ENCODE results near the gene GRIP1. TPM values are rescaled to one million over a fixed set of nuclear protein-coding genes. Genes with fewer than 3 reads are reported as not detected.

Gene GRIP1
- total RNA-seq, 1 donor from 2014 or later = 9.1 TPM

DNA sequence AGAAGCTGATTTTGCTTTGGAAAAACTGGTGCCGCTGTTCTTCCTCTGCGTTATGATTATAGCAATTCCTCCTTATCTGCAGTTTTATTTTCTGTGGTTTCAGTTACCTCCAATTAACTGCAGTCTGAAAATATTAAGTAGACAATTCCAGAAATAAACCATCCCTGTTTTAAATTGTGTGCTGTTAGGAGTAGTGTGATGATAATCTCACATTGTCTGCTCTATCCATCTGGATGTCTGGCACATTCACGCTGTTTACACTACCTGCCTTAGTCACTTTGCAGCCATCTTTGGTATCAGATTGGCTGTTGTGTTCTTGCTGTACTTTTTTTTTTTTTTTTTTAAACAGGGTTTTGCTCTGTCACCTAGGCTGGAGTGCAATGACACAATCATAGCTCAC lies 141.0 kb downstream of the GRIP1 start:
- TF ChIP-seq, protein P1, sequence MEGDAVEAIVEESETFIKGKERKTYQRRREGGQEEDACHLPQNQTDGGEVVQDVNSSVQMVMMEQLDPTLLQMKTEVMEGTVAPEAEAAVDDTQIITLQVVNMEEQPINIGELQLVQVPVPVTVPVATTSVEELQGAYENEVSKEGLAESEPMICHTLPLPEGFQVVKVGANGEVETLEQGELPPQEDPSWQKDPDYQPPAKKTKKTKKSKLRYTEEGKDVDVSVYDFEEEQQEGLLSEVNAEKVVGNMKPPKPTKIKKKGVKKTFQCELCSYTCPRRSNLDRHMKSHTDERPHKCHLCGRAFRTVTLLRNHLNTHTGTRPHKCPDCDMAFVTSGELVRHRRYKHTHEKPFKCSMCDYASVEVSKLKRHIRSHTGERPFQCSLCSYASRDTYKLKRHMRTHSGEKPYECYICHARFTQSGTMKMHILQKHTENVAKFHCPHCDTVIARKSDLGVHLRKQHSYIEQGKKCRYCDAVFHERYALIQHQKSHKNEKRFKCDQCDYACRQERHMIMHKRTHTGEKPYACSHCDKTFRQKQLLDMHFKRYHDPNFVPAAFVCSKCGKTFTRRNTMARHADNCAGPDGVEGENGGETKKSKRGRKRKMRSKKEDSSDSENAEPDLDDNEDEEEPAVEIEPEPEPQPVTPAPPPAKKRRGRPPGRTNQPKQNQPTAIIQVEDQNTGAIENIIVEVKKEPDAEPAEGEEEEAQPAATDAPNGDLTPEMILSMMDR (IDR thresholded peaks at IDR 0.05) = no peak
- H3K27ac Mint-ChIP-seq (ENCODE audit: unreplicated experiment) = no peak overlapping the region
- H3K4me3 Mint-ChIP-seq (ENCODE audit: unreplicated experiment) = no peak overlapping the region
- no peaks in the 10 kb centered on the region for H3K36me3 Mint-ChIP-seq (ENCODE audit: unreplicated experiment)
- DNase-seq (ENCODE audit: extremely low spot score, unreplicated experiment) = no peak
- no peaks in the 10 kb centered on the region for H3K4me1 Mint-ChIP-seq (ENCODE audit: unreplicated experiment)
- no peaks in the 10 kb centered on the region for H3K9me3 Mint-ChIP-seq (ENCODE audit: unreplicated experiment)
- H3K27me3 Mint-ChIP-seq (ENCODE audit: unreplicated experiment) = no peaks in the 10 kb centered on the region

DNA sequence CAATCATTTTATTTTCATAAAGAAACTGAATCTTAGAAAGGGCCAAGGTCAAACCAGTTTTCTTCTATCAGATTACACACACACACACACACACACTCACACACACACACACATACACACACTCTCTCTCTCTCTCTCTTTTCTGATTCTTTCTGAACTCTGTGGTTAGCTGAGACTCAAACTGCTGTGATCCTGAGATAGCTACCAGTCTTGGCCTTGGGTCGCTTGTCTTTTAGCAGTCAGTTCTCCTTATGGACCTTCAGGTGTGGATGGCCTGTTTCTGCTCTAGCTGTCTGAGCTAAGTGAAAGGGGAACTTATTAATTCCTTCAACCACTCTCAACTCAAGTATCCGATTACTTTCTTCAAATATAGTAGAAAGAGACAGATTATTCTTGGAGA lies 145.1 kb downstream of the GRIP1 start:
- Mint-ChIP-seq H3K36me3 (ENCODE audit: unreplicated experiment) (no peaks in the 10 kb centered on the region), H3K9me3 (ENCODE audit: unreplicated experiment) (peaks cover 5% of the 10 kb centered on the region), H3K4me1 (ENCODE audit: unreplicated experiment) (no peaks in the 10 kb centered on the region), H3K4me3 (ENCODE audit: unreplicated experiment) (no peak overlapping the region), H3K27ac (ENCODE audit: unreplicated experiment) (no peak overlapping the region), H3K27me3 (ENCODE audit: unreplicated experiment) (no peaks in the 10 kb centered on the region)
- DNase-seq (ENCODE audit: extremely low spot score, unreplicated experiment) = no peak
- TF ChIP-seq, protein P1 (IDR thresholded peaks at IDR 0.05) = no peak

DNA sequence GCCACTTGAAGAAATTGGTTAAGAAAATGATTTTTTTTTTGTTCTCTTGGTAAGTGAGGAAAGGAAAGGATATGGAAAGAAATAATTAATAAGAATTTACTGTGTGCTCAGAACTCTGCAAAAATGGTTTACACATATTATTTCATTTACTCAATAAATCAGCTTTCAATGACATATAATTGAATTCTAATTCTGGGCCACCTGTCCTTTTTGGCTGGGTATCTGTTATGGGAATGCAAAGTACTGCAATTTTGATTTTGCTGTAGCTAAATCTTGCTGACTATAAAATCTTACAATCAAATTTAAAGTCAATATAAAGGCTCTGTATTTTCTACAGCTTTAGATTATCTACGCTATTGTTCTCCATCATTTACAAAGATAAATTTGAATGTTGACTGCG lies 147.1 kb downstream of the GRIP1 start:
- Mint-ChIP-seq H3K4me3 (ENCODE audit: unreplicated experiment) (no peak overlapping the region), H3K4me1 (ENCODE audit: unreplicated experiment) (no peaks in the 10 kb centered on the region), H3K27ac (ENCODE audit: unreplicated experiment) (no peak overlapping the region), H3K9me3 (ENCODE audit: unreplicated experiment) (peaks cover 11% of the 10 kb centered on the region), H3K36me3 (ENCODE audit: unreplicated experiment) (no peaks in the 10 kb centered on the region), H3K27me3 (ENCODE audit: unreplicated experiment) (no peaks in the 10 kb centered on the region)
- no peak for DNase-seq (ENCODE audit: extremely low spot score, unreplicated experiment)
- TF ChIP-seq, protein P1 (IDR thresholded peaks at IDR 0.05) = no peak

DNA sequence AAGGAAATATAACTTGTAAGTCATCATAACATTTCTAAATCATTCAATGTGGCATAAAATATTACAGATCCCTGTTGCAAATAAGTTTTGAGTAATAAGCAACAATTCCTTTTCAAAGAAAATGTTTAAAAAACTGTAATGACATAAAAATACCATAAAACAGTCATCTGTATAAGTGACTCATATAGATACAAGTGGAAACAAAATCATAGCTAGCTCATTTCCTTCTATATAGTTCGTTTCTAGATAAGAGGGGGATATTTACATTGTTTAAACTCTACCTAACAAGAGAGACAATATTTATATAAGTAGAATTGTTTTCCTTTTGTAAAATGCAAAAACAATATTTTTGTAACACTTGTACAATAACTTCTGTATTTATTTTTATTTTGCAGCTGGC lies 148.9 kb downstream of the GRIP1 start:
- no peak for DNase-seq (ENCODE audit: extremely low spot score, unreplicated experiment)
- no peak overlapping the region for H3K27ac Mint-ChIP-seq (ENCODE audit: unreplicated experiment)
- H3K4me1 Mint-ChIP-seq (ENCODE audit: unreplicated experiment) = no peaks in the 10 kb centered on the region
- TF ChIP-seq, protein P1 (IDR thresholded peaks at IDR 0.05) = no peak
- H3K36me3 Mint-ChIP-seq (ENCODE audit: unreplicated experiment) = no peaks in the 10 kb centered on the region
- no peak overlapping the region for H3K4me3 Mint-ChIP-seq (ENCODE audit: unreplicated experiment)
- peaks cover 11% of the 10 kb centered on the region for H3K9me3 Mint-ChIP-seq (ENCODE audit: unreplicated experiment)
- no peaks in the 10 kb centered on the region for H3K27me3 Mint-ChIP-seq (ENCODE audit: unreplicated experiment)

DNA sequence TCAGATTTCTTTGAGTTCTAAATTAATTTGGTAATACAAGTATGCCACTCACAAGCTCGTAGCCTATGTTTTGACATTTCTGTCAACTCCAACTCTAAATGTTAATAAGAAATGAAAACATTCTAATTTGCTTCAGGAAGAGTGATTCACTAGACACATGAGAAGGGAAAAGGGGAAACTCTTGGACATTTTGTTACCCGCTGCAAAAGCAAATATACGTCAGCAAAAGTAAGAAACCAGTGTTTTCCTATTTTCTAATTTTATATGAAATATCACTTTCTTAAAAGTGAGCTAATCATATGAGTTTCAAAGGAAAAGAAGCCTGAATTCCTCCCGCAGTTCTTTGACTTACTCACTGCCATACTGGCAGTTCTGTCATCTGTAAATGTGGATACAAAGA lies 162.3 kb downstream of the GRIP1 start:
- no peak for DNase-seq (ENCODE audit: extremely low spot score, unreplicated experiment)
- TF ChIP-seq, protein P1 (IDR thresholded peaks at IDR 0.05) = no peak

More for the DNA sequence above, 162.3 kb downstream of the GRIP1 start:
- no peaks in the 10 kb centered on the region for H3K27me3 Mint-ChIP-seq (ENCODE audit: unreplicated experiment)
- no peak overlapping the region for H3K4me3 Mint-ChIP-seq (ENCODE audit: unreplicated experiment)
- H3K27ac Mint-ChIP-seq (ENCODE audit: unreplicated experiment) = no peak overlapping the region
- no peaks in the 10 kb centered on the region for H3K36me3 Mint-ChIP-seq (ENCODE audit: unreplicated experiment)
- no peaks in the 10 kb centered on the region for H3K9me3 Mint-ChIP-seq (ENCODE audit: unreplicated experiment)
- H3K4me1 Mint-ChIP-seq (ENCODE audit: unreplicated experiment) = peaks cover 15% of the 10 kb centered on the region
